GM21526 (cell line): ENCODE results near the gene C9orf78.
A peak's percentile ranks its signal among the peaks of the same experiment; 100 is the strongest.

Experiments
- ATAC-seq: cut with Tn5 transposase; IDR thresholded peaks from one replicate; pipeline ENCODE4 v1.9.1; 2021; ENCODE audit warnings: moderate library complexity; ENCODE audit not compliant: unreplicated experiment, low FRiP score

Gene C9orf78, protein sequence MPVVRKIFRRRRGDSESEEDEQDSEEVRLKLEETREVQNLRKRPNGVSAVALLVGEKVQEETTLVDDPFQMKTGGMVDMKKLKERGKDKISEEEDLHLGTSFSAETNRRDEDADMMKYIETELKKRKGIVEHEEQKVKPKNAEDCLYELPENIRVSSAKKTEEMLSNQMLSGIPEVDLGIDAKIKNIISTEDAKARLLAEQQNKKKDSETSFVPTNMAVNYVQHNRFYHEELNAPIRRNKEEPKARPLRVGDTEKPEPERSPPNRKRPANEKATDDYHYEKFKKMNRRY

DNA sequence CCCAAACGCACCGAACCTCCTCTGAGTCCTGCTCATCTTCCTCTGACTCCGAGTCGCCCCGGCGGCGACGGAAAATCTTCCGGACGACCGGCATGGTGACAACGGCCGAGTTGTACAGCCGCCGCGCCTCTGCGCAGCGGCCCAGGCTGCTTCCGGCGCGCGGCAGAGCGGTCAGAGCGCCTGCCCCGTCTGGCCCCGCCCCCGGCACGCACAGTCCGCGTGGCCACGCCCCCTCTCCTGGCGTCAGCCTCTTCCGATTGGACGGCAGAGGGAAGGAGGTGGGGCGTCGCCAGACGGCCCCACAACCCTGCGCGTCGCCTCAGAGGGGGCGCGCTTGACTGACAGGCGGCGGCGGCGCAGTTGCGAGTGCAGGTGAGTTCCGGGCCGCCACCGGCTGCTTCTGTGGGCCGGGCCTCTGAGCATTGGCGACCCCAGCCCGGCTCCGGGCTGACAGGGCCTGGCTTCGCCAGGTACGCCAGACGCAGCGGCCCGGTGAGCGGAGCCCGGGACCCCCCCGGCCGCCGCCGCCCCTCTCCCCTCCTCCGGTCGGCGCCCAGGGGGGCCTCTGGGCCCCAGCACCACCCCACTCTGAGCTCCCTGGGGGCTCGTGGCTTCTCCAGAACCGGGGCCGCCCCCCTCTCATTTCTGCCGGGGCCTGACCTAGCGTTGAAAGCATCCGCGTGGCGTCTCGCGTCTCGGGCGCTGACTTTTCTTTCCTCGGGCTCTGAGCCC lies at the start of gene C9orf78, which contains the start of gene USP20:
Gene C9orf78 (minus strand): TSS at position 148 of the 732 bp plus-strand sequence. CDS start 54 bp downstream, at position 94.
Gene USP20 (plus strand): TSS at position 331 of the 732 bp plus-strand sequence. CDS start 17,098 bp downstream, outside the sequence.
- ATAC-seq = peak; percentile 83

DNA sequence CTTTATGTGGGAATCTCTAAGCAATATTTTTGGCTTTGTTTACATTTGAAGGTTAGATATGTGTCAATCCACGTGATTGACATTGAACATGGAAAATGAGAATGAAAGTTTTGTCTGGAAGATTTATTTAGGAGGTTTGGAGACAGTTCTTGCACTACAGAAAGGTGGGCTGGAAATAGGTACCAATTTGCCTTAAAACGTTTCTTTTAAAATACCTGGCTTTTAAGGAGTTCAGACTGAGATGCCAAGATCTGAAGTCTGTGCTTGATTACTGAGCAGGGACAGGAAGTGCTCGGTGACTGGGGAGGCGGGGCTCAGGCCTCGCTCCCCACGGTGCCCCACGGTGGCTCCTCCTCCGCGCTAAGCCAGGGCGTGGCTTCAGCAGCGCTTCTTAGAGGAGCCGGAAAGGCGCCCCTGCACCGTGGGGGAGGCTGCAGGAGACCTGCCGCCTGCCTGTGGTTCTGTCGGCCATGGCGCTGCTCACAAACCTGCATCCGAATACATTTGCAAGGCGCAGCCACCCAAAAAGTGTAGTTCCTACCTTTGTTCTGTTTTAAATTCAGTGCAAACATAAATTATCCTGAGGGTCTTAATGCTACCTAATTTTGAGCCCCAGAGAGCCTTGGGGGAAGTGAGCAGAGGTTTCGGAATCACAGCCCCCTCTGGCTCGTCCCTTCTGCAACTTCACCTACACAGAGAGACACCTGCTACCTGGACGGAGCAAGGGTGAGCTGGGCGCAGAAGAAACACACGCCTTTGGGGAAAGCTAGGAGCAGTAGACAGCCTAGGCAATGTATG lies 49.3 kb upstream of the C9orf78 start:
- peak; percentile 45 for ATAC-seq

DNA sequence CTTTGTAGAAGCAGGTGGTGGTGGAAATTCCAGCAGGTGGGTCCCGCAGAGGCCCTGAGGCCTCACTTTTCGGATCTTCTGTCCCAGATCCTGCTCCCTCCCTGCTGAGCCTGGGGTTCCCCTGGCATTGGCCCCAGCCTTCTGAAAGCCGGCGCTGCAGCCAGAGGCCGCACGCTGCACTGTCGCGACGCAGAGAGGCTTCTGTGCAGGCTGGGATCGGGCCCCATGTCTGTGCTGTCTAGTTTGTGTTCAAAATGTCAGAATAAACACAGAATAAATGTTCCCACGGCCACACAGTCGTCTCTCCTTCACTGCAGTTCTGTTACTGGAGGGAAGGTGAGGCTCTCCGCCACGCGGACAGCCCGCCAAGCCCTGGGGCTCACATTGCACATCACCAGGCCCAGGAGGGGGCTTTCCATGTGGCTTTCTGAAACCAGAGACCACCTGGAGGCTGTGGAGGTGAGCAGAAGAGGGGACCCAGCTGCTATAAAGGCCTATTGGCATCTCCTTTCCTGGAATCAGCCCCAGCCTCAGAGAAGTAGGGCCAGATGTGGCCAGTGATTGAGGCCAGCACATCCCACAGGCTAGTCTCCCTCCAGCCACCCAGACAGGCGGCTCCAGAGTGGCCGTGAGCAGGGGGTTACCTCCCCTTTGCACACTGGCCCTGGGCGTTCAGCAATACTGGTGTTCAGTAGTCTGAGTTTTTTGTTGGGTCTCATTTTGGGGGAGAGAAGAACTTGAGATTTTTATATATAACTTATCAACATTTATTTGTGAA lies 46.7 kb upstream of the C9orf78 start:
- no peak for ATAC-seq

DNA sequence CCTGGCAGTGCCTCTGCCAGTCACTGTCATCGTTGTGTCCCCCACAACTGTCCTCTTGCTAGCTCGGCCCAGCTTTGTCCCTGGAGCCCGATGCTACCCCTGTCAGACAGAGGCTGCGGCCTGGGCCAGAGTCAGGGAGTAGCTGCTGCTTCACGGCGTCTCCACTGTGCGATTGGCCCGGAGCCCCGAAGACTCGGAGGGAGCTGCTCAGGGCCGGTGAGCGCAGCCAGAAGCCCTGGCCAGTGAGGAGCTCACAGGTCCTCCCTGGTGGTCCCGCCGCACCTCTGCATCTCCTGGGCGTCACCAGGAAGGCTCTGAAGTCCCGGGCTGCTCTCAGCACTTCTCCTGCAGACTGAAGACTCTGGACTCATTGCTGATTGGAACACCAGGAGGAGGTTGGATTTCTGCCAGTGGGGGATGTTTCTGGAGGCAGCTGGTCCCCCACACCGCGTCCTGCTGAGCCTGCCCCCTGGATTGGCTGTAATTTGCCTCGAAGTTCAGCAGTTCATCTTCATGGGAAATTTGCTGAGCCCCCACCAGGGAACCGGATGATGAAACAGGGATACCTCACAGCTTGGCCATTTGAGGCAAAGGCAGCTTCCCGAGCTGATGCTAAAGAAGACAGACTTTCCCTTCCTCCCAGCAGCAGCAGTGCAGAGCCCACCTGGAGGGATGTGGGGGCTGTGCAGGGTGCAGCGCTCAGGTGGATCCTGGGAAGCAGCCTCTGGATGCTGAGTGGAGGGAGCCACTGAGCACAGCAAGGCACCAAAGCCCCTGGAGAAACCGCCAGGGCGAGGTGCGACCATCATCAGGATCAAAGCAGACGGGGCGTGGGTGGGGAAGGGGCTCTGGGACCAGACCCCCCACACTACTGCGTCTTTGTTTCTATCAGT lies 45.8 kb upstream of the C9orf78 start:
- no peak for ATAC-seq

DNA sequence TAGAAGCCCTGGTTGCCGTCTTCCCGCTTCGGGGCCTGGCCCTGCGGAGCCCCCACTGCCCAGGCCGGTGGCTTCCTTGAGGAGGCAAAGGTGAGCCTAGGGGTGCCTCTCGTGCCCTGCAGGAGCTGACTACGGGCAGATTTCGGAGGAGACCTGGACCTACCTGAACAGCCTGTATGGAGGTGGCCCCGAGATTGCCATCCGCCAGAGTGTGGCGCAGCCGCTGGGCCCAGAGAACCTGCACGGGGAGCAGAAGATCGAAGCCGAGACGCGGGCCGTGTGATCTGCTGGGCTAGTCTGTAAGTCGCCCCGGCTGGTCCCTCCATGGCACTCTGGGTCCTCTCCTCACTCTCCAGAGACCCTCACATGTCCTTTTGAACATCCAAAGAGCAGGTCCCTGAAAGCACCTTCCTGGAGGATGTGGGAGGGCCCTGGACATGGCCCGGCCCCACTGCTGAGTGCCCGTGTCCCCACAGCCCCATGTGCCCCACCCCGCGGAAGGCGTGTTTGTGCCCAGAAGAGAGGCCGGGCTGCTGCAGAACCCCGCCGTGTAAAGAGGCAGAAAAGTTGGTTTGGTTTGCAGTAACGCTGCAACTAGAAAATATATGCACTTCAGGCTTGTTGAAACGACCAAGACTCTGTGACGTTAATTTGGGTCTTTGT lies 45.0 kb upstream of the C9orf78 start:
- no peak for ATAC-seq

DNA sequence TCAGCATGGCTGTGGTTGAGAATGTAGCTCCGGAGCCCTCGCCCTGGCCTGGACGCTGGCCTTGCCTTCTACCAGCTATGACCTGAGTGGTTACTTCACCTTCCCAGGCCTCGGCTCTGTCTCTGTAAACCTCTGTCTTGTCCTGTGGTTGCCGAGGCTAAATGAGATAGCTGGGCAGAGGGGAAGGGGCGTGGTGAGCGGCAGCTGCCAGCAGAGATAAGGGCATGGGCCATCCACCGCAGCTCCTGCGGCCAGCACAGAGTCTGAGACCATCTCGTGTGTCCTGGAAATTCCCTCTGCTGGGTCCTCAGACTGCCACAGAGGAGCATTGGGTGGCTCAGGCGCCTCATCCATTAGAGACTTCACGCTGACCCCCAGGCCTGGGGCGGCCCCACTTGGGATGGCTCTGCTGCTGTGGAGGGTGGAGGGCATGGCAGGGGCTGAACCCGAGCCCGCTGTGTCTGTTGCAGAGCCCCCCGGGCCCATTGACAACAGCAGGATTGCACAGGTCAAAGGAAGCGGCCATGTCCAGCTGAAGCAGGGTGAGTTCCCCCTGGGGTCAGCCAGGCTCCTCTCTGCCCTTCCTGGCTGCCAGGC lies 44.1 kb upstream of the C9orf78 start:
- no peak for ATAC-seq

DNA sequence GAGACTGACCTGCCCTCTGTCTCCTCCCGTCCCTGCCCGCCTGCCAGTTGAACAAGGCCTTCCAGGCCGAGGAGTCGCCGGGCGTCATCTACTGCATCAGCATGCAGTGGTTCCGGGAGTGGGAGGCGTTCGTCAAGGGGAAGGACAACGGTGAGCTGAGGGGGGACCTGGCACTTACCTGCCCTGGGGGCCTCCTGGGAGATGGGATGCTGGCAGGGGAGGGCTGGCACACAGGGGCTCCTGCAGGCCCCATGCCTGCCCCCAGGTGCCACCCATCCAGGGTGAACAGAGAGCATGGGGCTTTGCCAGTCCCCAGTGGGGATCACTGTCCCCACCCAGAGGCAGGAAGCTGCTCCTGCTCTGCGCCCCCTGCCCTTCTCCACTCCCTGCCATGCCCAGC lies 43.2 kb upstream of the C9orf78 start:
- ATAC-seq = no peak

DNA sequence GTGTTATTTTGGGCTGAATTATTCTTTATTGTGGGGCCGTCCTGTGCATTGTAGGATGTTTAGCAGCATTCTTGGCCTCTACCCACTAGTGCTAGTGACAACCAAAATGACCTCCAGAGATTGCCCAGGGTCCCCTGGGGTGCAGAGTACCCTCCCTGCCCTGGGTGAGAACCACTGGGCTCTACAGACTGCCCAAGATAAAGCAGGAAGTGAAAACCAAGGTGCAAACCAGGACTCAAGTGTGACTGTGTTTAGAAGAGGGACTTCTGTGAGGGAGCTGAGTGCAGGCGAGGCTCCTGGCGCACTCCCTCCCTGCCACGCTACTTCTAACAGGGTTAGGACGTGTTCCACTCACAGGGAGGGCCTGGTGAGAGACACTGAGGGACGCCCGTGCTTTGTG lies 41.7 kb upstream of the C9orf78 start:
- no peak for ATAC-seq

DNA sequence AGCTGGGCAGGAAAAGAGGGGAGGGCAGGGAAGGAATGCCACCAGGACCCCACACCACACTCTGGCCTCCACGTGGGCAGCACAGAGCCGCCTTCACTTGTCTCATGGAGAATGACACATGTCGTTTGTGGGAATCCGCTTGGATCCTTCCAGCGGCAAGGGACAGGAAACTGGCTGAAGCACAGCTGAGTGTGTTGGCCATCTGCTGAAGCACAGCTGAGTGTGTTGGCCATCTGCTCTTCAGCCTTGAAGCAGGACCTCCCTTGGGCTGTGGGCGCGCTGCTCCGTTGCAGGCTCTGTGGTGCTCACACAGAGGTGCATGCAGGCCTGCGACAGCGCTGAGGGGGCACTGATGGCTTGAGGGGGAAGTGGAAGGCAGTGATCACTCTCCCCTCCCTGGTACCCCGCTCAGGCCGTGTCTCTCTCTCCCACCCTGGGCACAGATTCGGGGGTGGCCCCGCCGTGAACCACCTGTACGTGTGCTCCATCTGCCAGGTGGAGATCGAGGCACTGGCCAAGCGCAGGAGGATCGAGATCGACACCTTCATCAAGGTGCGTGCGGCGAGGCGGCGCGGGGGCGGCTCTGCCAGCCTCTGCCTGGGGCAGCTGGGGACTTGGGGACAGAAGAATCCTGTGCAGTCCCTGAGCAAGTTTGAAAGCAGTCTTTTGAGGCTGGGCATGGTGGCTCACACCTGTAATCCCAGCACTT lies 40.8 kb upstream of the C9orf78 start:
- no peak for ATAC-seq

DNA sequence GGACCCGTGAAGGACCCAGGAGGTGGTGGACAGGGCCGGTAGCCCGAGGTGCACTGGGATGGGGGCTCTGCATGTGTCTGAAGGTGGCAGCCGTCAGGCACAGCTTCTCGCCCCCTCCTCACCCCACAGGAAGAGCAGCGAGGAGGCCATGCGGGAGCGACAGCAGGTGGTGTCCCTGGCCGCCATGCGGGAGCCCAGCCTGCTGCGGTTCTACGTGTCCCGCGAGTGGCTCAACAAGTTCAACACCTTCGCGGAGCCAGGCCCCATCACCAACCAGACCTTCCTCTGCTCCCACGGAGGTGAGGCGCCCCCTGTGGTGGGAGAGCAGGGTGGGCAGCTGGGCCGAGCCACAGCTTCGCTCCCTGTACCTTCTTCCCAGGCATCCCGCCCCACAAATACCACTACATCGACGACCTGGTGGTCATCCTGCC lies 40.1 kb upstream of the C9orf78 start:
- no peak for ATAC-seq

DNA sequence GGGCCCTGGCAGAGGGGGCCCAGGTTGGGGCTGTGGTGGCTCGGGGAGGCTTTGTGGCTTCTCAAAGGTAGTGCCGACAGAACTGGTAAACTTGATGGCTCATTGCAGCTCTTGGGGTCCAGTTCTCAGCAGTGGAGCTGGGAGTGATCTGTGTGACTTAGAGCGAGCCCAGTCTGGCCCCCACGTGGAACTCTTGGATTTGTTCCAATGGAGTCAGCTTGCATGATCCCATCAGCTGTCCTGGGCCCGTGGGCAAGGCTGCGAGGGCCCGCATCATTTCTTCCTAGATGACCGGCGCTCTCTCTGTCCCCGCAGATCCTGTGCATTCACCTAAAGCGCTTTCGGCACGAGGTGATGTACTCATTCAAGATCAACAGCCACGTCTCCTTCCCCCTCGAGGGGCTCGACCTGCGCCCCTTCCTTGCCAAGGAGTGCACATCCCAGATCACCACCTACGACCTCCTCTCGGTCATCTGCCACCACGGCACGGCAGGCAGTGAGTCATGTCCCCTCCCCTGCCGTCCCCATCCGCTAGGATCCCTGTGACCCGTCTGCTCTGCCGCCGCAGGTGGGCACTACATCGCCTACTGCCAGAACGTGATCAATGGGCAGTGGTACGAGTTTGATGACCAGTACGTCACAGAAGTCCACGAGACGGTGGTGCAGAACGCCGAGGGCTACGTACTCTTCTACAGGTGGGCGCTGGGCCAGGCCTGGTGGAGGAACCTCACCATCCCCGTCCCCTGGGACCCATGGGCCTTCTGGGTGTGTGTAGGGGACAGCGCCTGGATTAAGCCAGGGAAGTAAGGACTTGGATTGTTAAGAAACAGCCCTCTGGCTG lies 39.4 kb upstream of the C9orf78 start:
- no peak for ATAC-seq

DNA sequence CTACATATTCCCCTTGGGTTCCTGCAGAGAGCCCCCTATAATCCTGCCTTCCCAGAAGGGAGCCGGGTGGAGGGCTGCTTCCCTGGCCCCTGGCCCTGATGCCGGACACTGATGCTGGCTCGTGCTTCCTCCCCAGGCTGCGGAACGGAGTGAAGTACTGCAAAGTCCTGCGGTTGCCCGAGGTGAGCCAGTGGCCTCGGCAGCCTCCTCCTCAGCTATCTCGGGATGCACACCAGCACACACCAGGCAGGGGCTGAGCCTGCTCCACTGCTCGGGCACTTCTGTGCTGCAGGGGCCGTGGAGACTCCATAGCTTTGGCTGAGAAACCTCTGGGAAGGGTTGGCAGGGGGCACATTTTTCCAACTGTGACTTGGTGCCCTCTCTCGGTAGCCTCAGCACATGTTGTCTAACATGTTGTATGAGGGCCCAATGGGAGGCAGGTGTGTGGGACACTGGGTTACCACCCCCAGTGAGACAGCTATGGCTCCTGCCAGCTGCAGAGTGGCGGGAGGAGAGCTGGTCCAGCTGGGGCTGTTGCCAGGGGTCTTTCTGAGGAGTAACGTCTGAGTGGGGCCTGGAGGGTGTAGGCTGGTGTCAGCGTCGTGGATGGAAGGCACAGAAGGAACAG lies 38.6 kb upstream of the C9orf78 start:
- no peak for ATAC-seq

DNA sequence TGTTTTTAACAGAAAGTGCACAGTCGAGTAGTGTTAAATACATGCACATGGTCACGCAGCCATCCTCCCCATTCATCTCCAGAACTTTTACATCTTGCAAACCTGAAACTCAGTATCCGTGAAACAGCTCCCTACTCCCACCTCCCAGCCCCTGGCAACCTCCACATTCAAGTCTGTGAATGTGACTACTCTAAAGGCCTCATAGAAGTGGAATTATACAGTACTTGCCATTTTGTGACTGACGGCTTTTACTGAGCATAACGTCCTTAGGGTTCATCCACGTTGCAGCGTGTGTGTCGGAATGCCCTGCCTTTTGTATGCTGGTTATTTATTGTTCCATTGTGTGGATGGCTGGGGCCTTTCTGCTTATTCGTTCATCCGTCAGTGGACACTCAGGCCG lies 36.0 kb upstream of the C9orf78 start:
- no peak for ATAC-seq

DNA sequence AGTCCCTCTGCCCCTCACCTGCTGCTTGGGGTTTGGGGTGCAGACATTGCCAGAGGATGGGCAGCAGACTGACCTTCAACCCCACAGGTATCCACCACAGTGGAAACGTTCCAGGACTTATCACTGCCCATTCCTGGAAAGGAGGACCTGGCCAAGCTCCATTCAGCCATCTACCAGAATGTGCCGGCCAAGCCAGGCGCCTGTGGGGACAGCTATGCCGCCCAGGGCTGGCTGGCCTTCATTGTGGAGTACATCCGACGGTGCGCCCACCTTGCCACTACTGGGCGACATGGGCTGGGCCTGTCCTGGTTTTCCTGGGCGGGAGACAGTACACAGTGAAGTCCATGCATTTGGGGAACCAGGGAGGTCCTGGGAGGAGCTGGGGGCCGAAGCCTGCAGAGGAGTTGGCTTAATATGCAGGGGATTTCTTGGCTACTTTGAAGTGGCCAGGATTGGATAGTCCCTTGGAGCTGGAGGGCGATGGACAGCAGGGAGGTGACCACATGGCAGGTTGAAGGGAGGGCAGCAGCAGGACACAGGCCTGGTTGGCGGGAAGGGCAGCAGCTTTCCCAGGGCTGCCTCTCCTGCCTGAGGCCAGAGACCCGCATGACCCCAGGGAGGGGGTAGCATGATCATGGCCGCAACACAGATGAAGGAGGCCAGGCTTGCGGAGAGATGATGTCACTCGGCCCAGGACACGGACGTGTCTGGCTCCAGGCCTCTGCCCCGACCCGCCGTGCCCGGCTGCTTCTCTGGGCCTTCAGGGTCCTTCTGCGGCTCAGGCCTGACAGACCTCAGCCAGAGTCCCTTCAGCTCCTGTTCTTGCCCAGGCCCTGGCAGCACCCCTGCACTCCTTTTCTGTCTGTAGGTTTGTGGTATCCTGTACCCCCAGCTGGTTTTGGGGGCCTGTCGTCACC lies 34.8 kb upstream of the C9orf78 start:
- no peak for ATAC-seq

DNA sequence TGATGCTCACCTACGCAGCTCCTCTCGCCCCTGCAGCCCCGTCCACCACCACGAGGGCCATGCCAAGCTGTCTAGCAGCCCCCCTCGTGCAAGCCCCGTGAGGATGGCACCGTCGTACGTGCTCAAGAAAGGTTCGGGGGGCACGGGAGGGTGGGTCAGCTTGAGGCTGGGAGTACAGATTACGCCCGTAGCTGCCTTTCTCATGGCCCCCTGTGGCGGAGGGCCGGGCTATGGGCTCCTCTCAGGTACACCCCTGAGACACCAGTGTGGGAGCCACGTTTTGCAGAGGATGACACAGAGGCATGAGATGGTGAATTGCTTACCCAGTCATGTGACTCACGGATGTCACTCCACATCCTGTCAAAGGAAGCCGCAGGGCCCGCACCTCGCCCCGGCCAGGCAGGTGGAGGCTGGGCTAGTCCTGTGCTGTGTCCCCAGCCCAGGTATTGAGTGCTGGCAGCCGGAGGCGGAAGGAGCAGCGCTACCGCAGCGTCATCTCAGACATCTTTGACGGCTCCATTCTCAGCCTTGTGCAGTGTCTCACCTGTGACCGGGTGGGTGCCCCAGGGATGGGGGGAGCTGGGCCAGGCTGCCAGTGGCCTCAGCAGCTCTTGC lies 33.9 kb upstream of the C9orf78 start:
- ATAC-seq = no peak
